ENCODE results near the gene ZNF565.
"Not testable (repeated sequence)": the region's sequence is repeated elsewhere in the genome, so short reads cannot be mapped to it uniquely, and the experiment has no call there.

The ZNF565 gene

GRCh38 chr19:36183245-36183628, 31.2 kb downstream of the ZNF565 start:
- FAIRE-seq (no peak), DNase-seq (ENCODE audit: insufficient read length, low spot score) (no peak)
- TF ChIP-seq TAF1 (IDR thresholded peaks at IDR 0.05; ENCODE audit: low read depth, low read length) (no peak), POLR2AphosphoS5 (IDR thresholded peaks at IDR 0.05; ENCODE audit: low read depth, low read length) (no peak), SPI1 (IDR thresholded peaks at IDR 0.05; ENCODE audit: low read depth, low read length) (no peak), POU2F2 (IDR thresholded peaks at IDR 0.05; ENCODE audit: low read depth, low read length) (no peak), PAX5 (IDR thresholded peaks at IDR 0.05; ENCODE audit: insufficient read depth, low read length, severe bottlenecking) (no peak), POLR2A (IDR thresholded peaks at IDR 0.05; ENCODE audit: low read depth, low read length) (no peak)

DNA sequence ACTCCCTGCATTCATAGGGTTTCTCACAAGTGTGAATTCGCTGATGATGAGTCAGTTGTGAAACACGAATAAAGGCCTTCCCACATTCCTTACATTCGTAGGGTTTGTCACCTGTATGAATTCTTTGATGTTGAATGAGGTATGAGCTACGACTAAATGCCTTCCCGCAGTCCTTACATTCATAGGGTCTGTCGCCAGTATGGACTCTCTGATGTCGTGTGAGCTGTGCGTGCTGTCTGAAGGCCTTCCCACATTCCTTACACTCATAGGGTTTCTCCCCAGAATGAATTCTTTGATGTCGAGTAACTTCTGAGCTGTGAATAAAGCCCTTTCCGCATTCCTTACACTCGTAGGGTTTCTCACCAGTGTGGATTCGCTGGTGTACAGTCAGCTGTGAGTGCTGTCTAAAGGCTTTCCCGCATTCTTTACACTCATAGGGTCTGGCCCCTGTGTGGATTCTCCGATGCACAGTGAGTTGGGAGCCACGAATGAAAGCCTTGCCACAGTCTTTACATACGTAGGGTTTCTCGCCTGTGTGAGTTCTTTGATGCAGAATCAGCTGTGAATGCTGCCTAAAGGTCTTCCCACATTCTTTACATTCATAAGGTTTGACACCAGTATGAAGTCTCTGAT, 31.7 kb downstream of the ZNF565 start:
- FAIRE-seq (no peak), DNase-seq (ENCODE audit: insufficient read length, low spot score) (no peak)
- TF ChIP-seq POU2F2 (IDR thresholded peaks at IDR 0.05; ENCODE audit: low read depth, low read length) (no peak), TAF1 (IDR thresholded peaks at IDR 0.05; ENCODE audit: low read depth, low read length) (no peak), SPI1 (IDR thresholded peaks at IDR 0.05; ENCODE audit: low read depth, low read length) (no peak), POLR2A (IDR thresholded peaks at IDR 0.05; ENCODE audit: low read depth, low read length) (no peak), POLR2AphosphoS5 (IDR thresholded peaks at IDR 0.05; ENCODE audit: low read depth, low read length) (no peak), PAX5 (IDR thresholded peaks at IDR 0.05; ENCODE audit: insufficient read depth, low read length, severe bottlenecking) (no peak)

GRCh38 chr19:36179077-36179476, 35.4 kb downstream of the ZNF565 start:
- DNase-seq (ENCODE audit: insufficient read length, low spot score); FAIRE-seq: not testable (repeated sequence)

DNA sequence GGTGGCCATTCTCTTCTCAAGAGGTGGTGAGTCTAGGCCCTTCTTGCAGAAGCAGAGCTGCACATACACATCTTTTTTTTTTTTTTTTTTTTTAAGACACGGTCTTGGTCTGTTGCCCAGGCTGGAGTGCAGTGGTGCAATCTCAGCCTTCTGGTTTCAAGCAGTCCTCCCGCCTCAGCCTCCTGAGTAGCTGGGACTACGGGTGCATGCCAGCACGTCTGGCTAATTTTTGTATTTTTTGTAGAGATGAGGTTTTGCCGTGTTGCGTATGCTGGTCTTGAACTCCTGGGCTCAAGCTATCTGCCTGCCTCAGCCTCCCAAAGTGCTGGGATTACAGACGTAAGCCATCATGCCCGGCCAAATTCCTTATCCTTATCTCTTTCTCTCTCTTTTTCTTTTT, 40.6 kb downstream of the ZNF565 start:
- DNase-seq (ENCODE audit: insufficient read length, low spot score); FAIRE-seq: not testable (repeated sequence)

- TF ChIP-seq POLR2A (IDR thresholded peaks at IDR 0.05; ENCODE audit: low read depth, low read length): no peak
- no peak for TF ChIP-seq SPI1 (IDR thresholded peaks at IDR 0.05; ENCODE audit: low read depth, low read length)
- TF ChIP-seq POLR2AphosphoS5 (IDR thresholded peaks at IDR 0.05; ENCODE audit: low read depth, low read length): no peak
- no peak for TF ChIP-seq TAF1 (IDR thresholded peaks at IDR 0.05; ENCODE audit: low read depth, low read length)
- TF ChIP-seq POU2F2 (IDR thresholded peaks at IDR 0.05; ENCODE audit: low read depth, low read length): no peak
- FAIRE-seq (no peak), DNase-seq (ENCODE audit: insufficient read length, low spot score) (no peak)
Observed at GRCh38 chr19:36172852-36173251, 41.6 kb downstream of the ZNF565 start.

GRCh38 chr19:36169084-36169760, 45.2 kb downstream of the ZNF565 start:
- DNase-seq (ENCODE audit: insufficient read length, low spot score) (no peak), FAIRE-seq (no peak)
- TF ChIP-seq POLR2A (IDR thresholded peaks at IDR 0.05; ENCODE audit: low read depth, low read length): no peak
- TF ChIP-seq POLR2AphosphoS5 (IDR thresholded peaks at IDR 0.05; ENCODE audit: low read depth, low read length): no peak
- TF ChIP-seq SPI1 (IDR thresholded peaks at IDR 0.05; ENCODE audit: low read depth, low read length): no peak
- no peak for TF ChIP-seq TAF1 (IDR thresholded peaks at IDR 0.05; ENCODE audit: low read depth, low read length)
- TF ChIP-seq PAX5 (IDR thresholded peaks at IDR 0.05; ENCODE audit: insufficient read depth, low read length, severe bottlenecking): no peak
- TF ChIP-seq POU2F2 (IDR thresholded peaks at IDR 0.05; ENCODE audit: low read depth, low read length): no peak

- TF ChIP-seq TAF1 (IDR thresholded peaks at IDR 0.05; ENCODE audit: low read depth, low read length) (no peak), POU2F2 (IDR thresholded peaks at IDR 0.05; ENCODE audit: low read depth, low read length) (no peak), PAX5 (IDR thresholded peaks at IDR 0.05; ENCODE audit: insufficient read depth, low read length, severe bottlenecking) (no peak), POLR2AphosphoS5 (IDR thresholded peaks at IDR 0.05; ENCODE audit: low read depth, low read length) (no peak)
- FAIRE-seq (no peak), DNase-seq (ENCODE audit: insufficient read length, low spot score) (no peak)
Observed at GRCh38 chr19:36163813-36164212, 50.7 kb downstream of the ZNF565 start.

- DNase-seq (ENCODE audit: insufficient read length, low spot score): no peak
- TF ChIP-seq POU2F2 (IDR thresholded peaks at IDR 0.05; ENCODE audit: low read depth, low read length) (no peak), PAX5 (IDR thresholded peaks at IDR 0.05; ENCODE audit: insufficient read depth, low read length, severe bottlenecking) (no peak), POLR2A (IDR thresholded peaks at IDR 0.05; ENCODE audit: low read depth, low read length) (no peak), POLR2AphosphoS5 (IDR thresholded peaks at IDR 0.05; ENCODE audit: low read depth, low read length) (no peak)
- no peak for FAIRE-seq
Observed at GRCh38 chr19:36160821-36161596, 53.5 kb downstream of the ZNF565 start.

DNA sequence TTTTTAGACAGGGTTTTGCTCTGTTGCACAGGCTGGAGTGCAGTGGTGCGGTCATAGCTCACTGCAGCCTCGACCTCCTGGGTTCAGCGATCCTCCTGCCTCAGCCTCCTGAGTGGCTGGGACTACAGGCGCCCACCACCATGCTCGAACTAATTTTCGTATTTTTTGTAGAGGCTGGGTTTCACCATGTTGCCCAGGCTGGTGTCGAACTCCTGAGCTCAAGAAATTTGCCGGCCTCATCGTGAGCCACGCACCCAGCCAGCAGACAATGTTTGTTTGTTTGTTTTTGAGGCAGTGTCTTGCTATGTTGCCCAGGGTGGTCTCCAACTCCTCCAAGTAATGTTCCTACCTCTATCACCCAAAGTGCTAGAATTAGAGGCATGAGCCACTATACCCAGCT, 61.3 kb downstream of the ZNF565 start:
- FAIRE-seq: no peak
- no peak for TF ChIP-seq POLR2AphosphoS5 (IDR thresholded peaks at IDR 0.05; ENCODE audit: low read depth, low read length)
- no peak for TF ChIP-seq SPI1 (IDR thresholded peaks at IDR 0.05; ENCODE audit: low read depth, low read length)
- TF ChIP-seq TAF1 (IDR thresholded peaks at IDR 0.05; ENCODE audit: low read depth, low read length): no peak
- DNase-seq (ENCODE audit: insufficient read length, low spot score): no peak

GRCh38 chr19:36152352-36153091, 61.9 kb downstream of the ZNF565 start, which contains the start of gene COX7A1:
COX7A1 (minus strand) TSS chr19:36152447; CDS start chr19:36152407, 40 bp downstream.
- DNase-seq (ENCODE audit: insufficient read length, low spot score) (no peak), FAIRE-seq (no peak)
- no peak for TF ChIP-seq PAX5 (IDR thresholded peaks at IDR 0.05; ENCODE audit: insufficient read depth, low read length, severe bottlenecking)
- TF ChIP-seq POLR2A (IDR thresholded peaks at IDR 0.05; ENCODE audit: low read depth, low read length): no peak
- no peak for TF ChIP-seq POU2F2 (IDR thresholded peaks at IDR 0.05; ENCODE audit: low read depth, low read length)
- TF ChIP-seq SPI1 (IDR thresholded peaks at IDR 0.05; ENCODE audit: low read depth, low read length): no peak
- TF ChIP-seq POLR2AphosphoS5 (IDR thresholded peaks at IDR 0.05; ENCODE audit: low read depth, low read length): no peak
- no peak for TF ChIP-seq TAF1 (IDR thresholded peaks at IDR 0.05; ENCODE audit: low read depth, low read length)

All from GM12891 (cell line).